ENCODE results near the gene TRIM29. TPM values are rescaled to one million over a fixed set of nuclear protein-coding genes. Genes with fewer than 3 reads are reported as not detected.

The TRIM29 gene
- total RNA-seq, 1 experiment from 2014 or later = 38.5 TPM

GRCh38 chr11:120130176-120130980 is 7.5 kb downstream of the TRIM29 start:
- Histone ChIP-seq H3F3A (ENCODE audit: low read length, unreplicated experiment) (no peaks in the 10 kb centered on the region), H3K9ac (ENCODE audit: low read length) (no peak overlapping the region), H3K27me3 (ENCODE audit: low read length) (no peaks in the 10 kb centered on the region), H3K4me3 (ENCODE audit: low read length) (no peak overlapping the region), H3K4me2 (ENCODE audit: low read length) (no peak overlapping the region), H3K9me3 (ENCODE audit: low read length) (no peaks in the 10 kb centered on the region), H4K20me1 (ENCODE audit: low read length) (no peaks in the 10 kb centered on the region), H3K9me2 (replicated peaks; ENCODE audit: low read length) (no peaks in the 10 kb centered on the region), H3K79me2 (ENCODE audit: low read length) (no peaks in the 10 kb centered on the region), H2AFZ (ENCODE audit: low read length) (no peak overlapping the region), H3K27ac (ENCODE audit: low read length) (no peak overlapping the region), H3K36me3 (ENCODE audit: low read depth, low read length) (no peaks in the 10 kb centered on the region), H3K4me1 (ENCODE audit: insufficient read depth, low read length) (peaks cover 19% of the 10 kb centered on the region)
- DNase-seq (no peak), ATAC-seq (no peak)
- ChIA-PET POLR2A (ENCODE audit: unreplicated experiment) (no interaction called here), CTCF (no interaction called here)
- no TSS peak for BruUV-seq (replicated peaks)
- TF ChIP-seq EZH2phosphoT487 (IDR thresholded peaks at IDR 0.05; ENCODE audit: borderline replicate concordance, low read length) = no peak
- TF ChIP-seq EZH2 (IDR thresholded peaks at IDR 0.05; ENCODE audit: low read length, unreplicated experiment) = no peak
- no peak for TF ChIP-seq CTCF (conservative IDR thresholded peaks at IDR 0.05; ENCODE audit: low read depth, low read length)
- intact Hi-C loops (cut with micrococcal nuclease) = no loop called here

- DNase-seq = no peak
- intact Hi-C loops (cut with micrococcal nuclease) = loop anchor here (2.0 kb wide), 1 partner anchor 81 kb away; the partner anchor contains the start of gene OAF
- Histone ChIP-seq H3K79me2 (ENCODE audit: low read length) (no peaks in the 10 kb centered on the region), H3K36me3 (ENCODE audit: low read depth, low read length) (no peaks in the 10 kb centered on the region), H3K4me1 (ENCODE audit: insufficient read depth, low read length) (peaks cover 27% of the 10 kb centered on the region), H3K9ac (ENCODE audit: low read length) (peak overlapping the region; percentile 22; the same call in 1 of the 2 replicates), H3K9me2 (replicated peaks; ENCODE audit: low read length) (no peaks in the 10 kb centered on the region), H4K20me1 (ENCODE audit: low read length) (no peaks in the 10 kb centered on the region), H3F3A (ENCODE audit: low read length, unreplicated experiment) (no peaks in the 10 kb centered on the region), H3K4me2 (ENCODE audit: low read length) (peak overlapping the region; percentile 75), H3K9me3 (ENCODE audit: low read length) (no peaks in the 10 kb centered on the region), H2AFZ (ENCODE audit: low read length) (no peak overlapping the region), H3K27me3 (ENCODE audit: low read length) (no peaks in the 10 kb centered on the region), H3K4me3 (ENCODE audit: low read length) (no peak overlapping the region), H3K27ac (ENCODE audit: low read length) (peak overlapping the region; percentile 90)
- POLR2A ChIA-PET (ENCODE audit: unreplicated experiment) = interaction anchor here (0.6 kb wide), 1 partner anchor 569 kb away, joined by 5 read pairs; no protein-coding TSS in a partner anchor
- TF ChIP-seq EZH2 (IDR thresholded peaks at IDR 0.05; ENCODE audit: low read length, unreplicated experiment) (no peak), CTCF (conservative IDR thresholded peaks at IDR 0.05; ENCODE audit: low read depth, low read length) (no peak), EZH2phosphoT487 (IDR thresholded peaks at IDR 0.05; ENCODE audit: borderline replicate concordance, low read length) (no peak)
- no peak for ATAC-seq
- no TSS peak for BruUV-seq (replicated peaks)
- CTCF ChIA-PET = no interaction called here
These were observed 8.3 kb downstream of the TRIM29 start for GRCh38 chr11:120129570-120129969.

All from PC-3 (cell line).